Measurements from ENCODE around the gene HSD17B13. TPM values are rescaled to one million over a fixed set of nuclear protein-coding genes. Genes with fewer than 3 reads are reported as not detected.
A peak's percentile ranks its signal among the peaks of the same experiment; 100 is the strongest.

The HSD17B13 gene
- total and polyA plus RNA-seq, 7 donors, result 0.03 to 0.17 (median 0.08) TPM; not detected in 2

GRCh38 chr4:87274327-87274726, 48.4 kb downstream of the HSD17B13 start:
- Histone ChIP-seq H3K27ac (no peak overlapping the region), H3K4me3 (no peak overlapping the region), H3K27me3 (ENCODE audit: insufficient read depth in 3 of 3, low read length in 2 of 3) (peaks cover 0 to 3% (median 0%) of the 10 kb centered on the region in 3 donors), H3K9me3 (no peaks in the 10 kb centered on the region), H3K4me1 (no peaks in the 10 kb centered on the region), H3K36me3 (ENCODE audit: insufficient read depth in 1 of 2, low read depth in 1 of 2) (no peaks in the 10 kb centered on the region)
- DNase-seq (no peak), ATAC-seq (no peak)
- no peak for TF ChIP-seq CTCF (IDR thresholded peaks at IDR 0.05)
- intact Hi-C loops (cut with DNase I), result no loop called here

- TF ChIP-seq CTCF (IDR thresholded peaks at IDR 0.05), result no peak
- no peak overlapping the region for H3K27ac ChIP-seq
- no peaks in the 10 kb centered on the region for H3K9me3 ChIP-seq
- H3K4me3 ChIP-seq, result no peak overlapping the region
- H3K36me3 ChIP-seq (ENCODE audit: insufficient read depth in 1 of 2, low read depth in 1 of 2), result no peaks in the 10 kb centered on the region
- DNase-seq, result no peak
- H3K4me1 ChIP-seq, result no peaks in the 10 kb centered on the region
- ATAC-seq, result no peak
- 68 to 73% (median 73%) methylated on average over 7 of the region's 7 CpGs for WGBS, 3 donors
- intact Hi-C loops (cut with DNase I), result no loop called here
- no peaks in the 10 kb centered on the region for H3K27me3 ChIP-seq (ENCODE audit: insufficient read depth in 3 of 3, low read length in 2 of 3)
Observed at GRCh38 chr4:87270825-87271224, 51.9 kb downstream of the HSD17B13 start.

GRCh38 chr4:87270144-87270543, 52.5 kb downstream of the HSD17B13 start:
- intact Hi-C loops (cut with DNase I), result no loop called here
- Histone ChIP-seq H3K9me3 (no peaks in the 10 kb centered on the region), H3K36me3 (ENCODE audit: insufficient read depth in 1 of 2, low read depth in 1 of 2) (no peaks in the 10 kb centered on the region), H3K4me1 (no peaks in the 10 kb centered on the region), H3K4me3 (no peak overlapping the region), H3K27me3 (ENCODE audit: insufficient read depth in 3 of 3, low read length in 2 of 3) (no peaks in the 10 kb centered on the region), H3K27ac (no peak overlapping the region)
- WGBS, 3 donors, result 50 to 61% (median 54%) methylated on average over 3 of the region's 3 CpGs
- TF ChIP-seq CTCF (IDR thresholded peaks at IDR 0.05), result peak; percentile 34
- ATAC-seq, result no peak
- DNase-seq, result no peak

GRCh38 chr4:87268411-87268810, 54.3 kb downstream of the HSD17B13 start:
- ATAC-seq (no peak), DNase-seq (no peak)
- Histone ChIP-seq H3K36me3 (ENCODE audit: insufficient read depth in 1 of 2, low read depth in 1 of 2) (no peaks in the 10 kb centered on the region), H3K4me1 (no peaks in the 10 kb centered on the region), H3K9me3 (no peaks in the 10 kb centered on the region), H3K27ac (no peak overlapping the region), H3K27me3 (ENCODE audit: insufficient read depth in 3 of 3, low read length in 2 of 3) (no peaks in the 10 kb centered on the region), H3K4me3 (no peak overlapping the region)
- TF ChIP-seq CTCF (IDR thresholded peaks at IDR 0.05), result no peak
- WGBS, 3 donors, result 69 to 86% (median 72%) methylated on average over 5 of the region's 5 CpGs
- intact Hi-C loops (cut with DNase I), result loop anchor here (10.0 kb wide), 2 partner anchors 186 to 196 kb away; no protein-coding TSS in a partner anchor

- no peaks in the 10 kb centered on the region for H3K27me3 ChIP-seq (ENCODE audit: insufficient read depth in 3 of 3, low read length in 2 of 3)
- no peaks in the 10 kb centered on the region for H3K36me3 ChIP-seq (ENCODE audit: insufficient read depth in 1 of 2, low read depth in 1 of 2)
- no peaks in the 10 kb centered on the region for H3K9me3 ChIP-seq
- H3K4me1 ChIP-seq, result no peaks in the 10 kb centered on the region
- DNase-seq, result no peak
- WGBS, 3 donors, result 36 to 52% (median 43%) methylated on average over 3 of the region's 3 CpGs
- H3K27ac ChIP-seq, result no peak overlapping the region
- intact Hi-C loops (cut with DNase I), result loop anchor here (10.0 kb wide), 2 partner anchors 188 to 198 kb away; no protein-coding TSS in a partner anchor
- ATAC-seq, result no peak
- no peak overlapping the region for H3K4me3 ChIP-seq
- no peak for TF ChIP-seq CTCF (IDR thresholded peaks at IDR 0.05)
Observed at GRCh38 chr4:87266986-87267385, 55.7 kb downstream of the HSD17B13 start.
